HL-60 (cell line): ENCODE results near the gene TANC1.

Source experiments
- GABPA ChIP-seq: IDR thresholded peaks from 2 replicates; pipeline ENCODE4 v1.6.1; 2012; ENCODE audit warnings: low read depth
- POLR2AphosphoS5 ChIP-seq: IDR thresholded peaks from 2 replicates; pipeline ENCODE4 v1.6.1; 2012; ENCODE audit warnings: low read depth
- TF ChIP-seq, protein P1 (sequence below): IDR thresholded peaks from one replicate; pipeline ENCODE4 v1.5.1; 2011; ENCODE audit warnings: low read length, control low read depth, inconsistent platforms; ENCODE audit not compliant: insufficient read depth

DNA sequence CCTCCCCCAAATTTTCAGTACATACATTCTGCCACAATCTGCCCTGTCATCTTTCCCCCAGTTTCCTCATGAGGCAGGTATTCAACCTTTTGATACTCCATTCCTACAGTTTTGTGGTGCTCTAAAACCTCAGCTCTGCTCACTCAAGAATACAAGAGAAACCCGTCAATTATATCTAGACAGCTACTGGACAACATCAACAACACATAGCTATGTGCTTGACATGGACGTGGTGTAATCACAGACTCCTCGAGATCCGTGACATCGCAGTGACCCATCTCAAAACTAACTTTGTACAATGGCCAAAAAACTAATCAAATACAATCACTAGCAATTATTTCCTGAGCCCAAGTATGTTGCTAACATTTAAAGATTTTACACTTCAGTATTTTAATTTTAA, 294.5 kb downstream of the TANC1 start:
- TF ChIP-seq POLR2AphosphoS5 (no peak), GABPA (no peak)
- TF ChIP-seq, protein P1, sequence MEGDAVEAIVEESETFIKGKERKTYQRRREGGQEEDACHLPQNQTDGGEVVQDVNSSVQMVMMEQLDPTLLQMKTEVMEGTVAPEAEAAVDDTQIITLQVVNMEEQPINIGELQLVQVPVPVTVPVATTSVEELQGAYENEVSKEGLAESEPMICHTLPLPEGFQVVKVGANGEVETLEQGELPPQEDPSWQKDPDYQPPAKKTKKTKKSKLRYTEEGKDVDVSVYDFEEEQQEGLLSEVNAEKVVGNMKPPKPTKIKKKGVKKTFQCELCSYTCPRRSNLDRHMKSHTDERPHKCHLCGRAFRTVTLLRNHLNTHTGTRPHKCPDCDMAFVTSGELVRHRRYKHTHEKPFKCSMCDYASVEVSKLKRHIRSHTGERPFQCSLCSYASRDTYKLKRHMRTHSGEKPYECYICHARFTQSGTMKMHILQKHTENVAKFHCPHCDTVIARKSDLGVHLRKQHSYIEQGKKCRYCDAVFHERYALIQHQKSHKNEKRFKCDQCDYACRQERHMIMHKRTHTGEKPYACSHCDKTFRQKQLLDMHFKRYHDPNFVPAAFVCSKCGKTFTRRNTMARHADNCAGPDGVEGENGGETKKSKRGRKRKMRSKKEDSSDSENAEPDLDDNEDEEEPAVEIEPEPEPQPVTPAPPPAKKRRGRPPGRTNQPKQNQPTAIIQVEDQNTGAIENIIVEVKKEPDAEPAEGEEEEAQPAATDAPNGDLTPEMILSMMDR, result no peak
